DOHH2 (cell line): Measurements from ENCODE around the gene BTBD16.

Experiments
- EZH2phosphoT487 ChIP-seq: fragments of 200-600 bp; sonication (generic); IDR thresholded peaks from 2 replicates; pipeline ENCODE4 v1.6.1; 2017; ENCODE audit warnings: borderline replicate concordance, mild to moderate bottlenecking, antibody characterized with exemption, low read length, moderate library complexity, mixed read lengths
- TF ChIP-seq, protein P1 (sequence below): fragments of 200-600 bp; sonication (generic); IDR thresholded peaks from one replicate; pipeline ENCODE4 v1.5.1; 2014; ENCODE audit warnings: antibody characterized with exemption, mild to moderate bottlenecking, low read depth, low read length; ENCODE audit not compliant: poor library complexity, severe bottlenecking

DNA sequence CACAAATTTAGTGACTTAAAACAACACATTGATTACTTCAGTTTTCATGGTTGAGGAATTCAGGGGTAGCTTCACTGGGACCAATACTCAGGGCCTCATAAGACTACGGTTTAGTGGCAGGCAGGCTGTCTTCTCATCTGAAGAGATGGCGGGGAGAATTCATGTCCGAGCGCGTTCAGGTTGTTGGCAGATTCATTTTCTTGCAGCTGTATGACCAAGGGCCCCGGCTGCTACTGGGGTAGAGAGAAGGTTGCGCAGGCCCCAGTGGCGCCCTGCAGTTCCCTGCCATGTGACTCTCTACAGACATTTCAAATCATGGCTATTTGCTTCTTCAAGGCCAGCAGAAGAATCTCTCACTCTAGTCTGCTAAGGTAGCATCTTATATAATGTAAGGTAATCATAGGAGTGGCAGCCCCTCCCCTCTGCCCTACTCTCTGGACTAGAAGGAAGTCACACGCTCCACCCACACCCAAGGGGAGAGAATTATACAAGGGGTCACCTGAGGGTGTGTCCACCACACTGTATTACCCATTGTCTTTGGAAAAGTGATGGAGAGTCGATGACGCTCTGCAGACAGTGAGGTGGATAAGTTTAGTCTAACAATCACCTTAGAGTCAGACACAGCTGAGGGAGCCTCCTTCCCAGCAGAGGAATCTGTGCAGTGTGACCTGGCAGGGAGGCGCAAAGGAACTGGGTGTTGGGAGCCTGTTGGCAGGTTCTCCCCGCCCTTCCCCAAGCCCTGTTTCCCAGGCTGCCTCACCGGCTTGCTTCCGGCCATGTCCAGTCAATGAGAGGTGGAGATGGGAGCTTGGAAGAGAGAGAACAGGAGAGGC is 67.7 kb downstream of the BTBD16 start:
- TF ChIP-seq, protein P1, sequence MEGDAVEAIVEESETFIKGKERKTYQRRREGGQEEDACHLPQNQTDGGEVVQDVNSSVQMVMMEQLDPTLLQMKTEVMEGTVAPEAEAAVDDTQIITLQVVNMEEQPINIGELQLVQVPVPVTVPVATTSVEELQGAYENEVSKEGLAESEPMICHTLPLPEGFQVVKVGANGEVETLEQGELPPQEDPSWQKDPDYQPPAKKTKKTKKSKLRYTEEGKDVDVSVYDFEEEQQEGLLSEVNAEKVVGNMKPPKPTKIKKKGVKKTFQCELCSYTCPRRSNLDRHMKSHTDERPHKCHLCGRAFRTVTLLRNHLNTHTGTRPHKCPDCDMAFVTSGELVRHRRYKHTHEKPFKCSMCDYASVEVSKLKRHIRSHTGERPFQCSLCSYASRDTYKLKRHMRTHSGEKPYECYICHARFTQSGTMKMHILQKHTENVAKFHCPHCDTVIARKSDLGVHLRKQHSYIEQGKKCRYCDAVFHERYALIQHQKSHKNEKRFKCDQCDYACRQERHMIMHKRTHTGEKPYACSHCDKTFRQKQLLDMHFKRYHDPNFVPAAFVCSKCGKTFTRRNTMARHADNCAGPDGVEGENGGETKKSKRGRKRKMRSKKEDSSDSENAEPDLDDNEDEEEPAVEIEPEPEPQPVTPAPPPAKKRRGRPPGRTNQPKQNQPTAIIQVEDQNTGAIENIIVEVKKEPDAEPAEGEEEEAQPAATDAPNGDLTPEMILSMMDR: no peak
- no peak for TF ChIP-seq EZH2phosphoT487
